Astrocyte (in vitro differentiated cells and primary cell): Measurements from ENCODE around the gene DYRK1A.

ENCODE experiments used
- CTCF ChIP-seq: IDR thresholded peaks from 2 replicates; pipeline ENCODE4 v1.5.1; 2011; ENCODE audit warnings: low read depth, mild to moderate bottlenecking, inconsistent platforms, low read length, moderate library complexity; ENCODE audit not compliant: insufficient read depth
- EZH2 ChIP-seq: IDR thresholded peaks from 2 replicates; pipeline ENCODE4 v1.6.1; 2012; ENCODE audit warnings: mild to moderate bottlenecking, low read length, inconsistent platforms; ENCODE audit not compliant: insufficient read depth

DNA sequence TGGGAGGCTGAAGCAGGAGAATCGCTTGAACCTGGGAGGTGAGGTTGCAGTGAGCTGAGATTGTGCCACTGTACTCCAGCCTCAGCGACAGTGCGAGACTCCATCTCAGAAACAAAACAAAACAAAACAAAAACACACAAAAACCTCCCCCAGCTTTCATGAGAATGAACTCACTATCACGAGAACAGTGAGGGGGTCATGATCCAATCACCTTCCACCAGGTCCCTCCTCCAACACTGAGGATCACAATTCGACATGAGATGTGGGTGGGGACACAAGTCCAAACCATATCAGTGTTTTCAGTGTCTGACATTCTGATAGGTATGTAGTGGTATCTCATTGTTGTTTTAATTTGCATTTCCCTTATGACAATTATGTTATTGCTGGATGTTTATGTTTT, 31.5 kb upstream of the DYRK1A start:
- TF ChIP-seq CTCF (no peak), EZH2 (no peak)
